Liver (tissue), 9 donors: ENCODE data around the gene PGPEP1. TPM values are rescaled to one million over a fixed set of nuclear protein-coding genes. Genes with fewer than 3 reads are reported as not detected.

ENCODE experiments used
- DNase-seq: peaks from one replicate; pipeline ENCODE4 v3.0.0-alpha.2; 2017; ENCODE audit warnings: low spot score
- H3K27ac ChIP-seq, 2 donors: one replicate each; pipeline ENCODE4 v1.7.0; 2013; ENCODE audit warnings: inconsistent platforms in 2 of 2, low read length in 2 of 2, control low read depth in 1 of 2, low read depth in 1 of 2, mild to moderate bottlenecking in 1 of 2
- H3K27me3 ChIP-seq, 4 donors: one replicate each; pipeline versions ENCODE4 v1.6.1 to v1.7.0; 2013; ENCODE audit warnings: low read length in 3 of 4, inconsistent platforms in 1 of 4, mild to moderate bottlenecking in 1 of 4, moderate library complexity in 1 of 4; ENCODE audit not compliant: control insufficient read depth in 4 of 4, insufficient read depth in 4 of 4
- H3K36me3 ChIP-seq, 4 donors: one replicate each; pipeline versions ENCODE4 v1.6.1 to v1.7.0; 2013; ENCODE audit warnings: low read length in 3 of 4, mild to moderate bottlenecking in 3 of 4, low read depth in 1 of 4, moderate library complexity in 1 of 4; ENCODE audit not compliant: control insufficient read depth in 4 of 4, insufficient read depth in 3 of 4
- H3K4me1 ChIP-seq, 4 donors: one replicate each; pipeline versions ENCODE4 v1.6.1 to v1.7.0; 2013; ENCODE audit warnings: low read length in 3 of 4, mild to moderate bottlenecking in 3 of 4, moderate library complexity in 1 of 4; ENCODE audit not compliant: control insufficient read depth in 4 of 4, insufficient read depth in 4 of 4
- H3K4me3 ChIP-seq, 3 donors: one replicate each; pipeline versions ENCODE4 v1.6.1 to v1.7.0; 2013; ENCODE audit warnings: low read length in 3 of 3, control low read depth in 1 of 3, low read depth in 1 of 3, mild to moderate bottlenecking in 1 of 3
- H3K9ac ChIP-seq, 2 donors: one replicate each; pipeline ENCODE4 v1.7.0; 2013; ENCODE audit warnings: low read length in 2 of 2, mild to moderate bottlenecking in 2 of 2, moderate library complexity in 2 of 2, control low read depth in 1 of 2, low read depth in 1 of 2
- H3K9me3 ChIP-seq, 4 donors: one replicate each; pipeline versions ENCODE4 v1.6.1 to v1.7.0; 2013; ENCODE audit warnings: low read length in 3 of 4; ENCODE audit not compliant: control insufficient read depth in 4 of 4
- EGR1 ChIP-seq, 2 donors: IDR thresholded peaks; 2 replicates each; pipeline ENCODE4 v1.6.1; 2016 to 2018; ENCODE audit warnings: antibody characterized with exemption in 2 of 2, low read depth in 2 of 2
- FOXA1 ChIP-seq: IDR thresholded peaks from 2 replicates; pipeline ENCODE4 v1.6.1; 2016; ENCODE audit warnings: antibody characterized with exemption
- FOXA2 ChIP-seq: IDR thresholded peaks from 2 replicates; pipeline ENCODE4 v1.6.1; 2016; ENCODE audit warnings: antibody characterized with exemption
- GABPA ChIP-seq, 2 donors: IDR thresholded peaks in 1 of 2; conservative IDR thresholded peaks in 1 of 2; 2 replicates each; pipeline ENCODE4 v1.6.1; 2016; ENCODE audit warnings: antibody characterized with exemption in 2 of 2, mild to moderate bottlenecking in 1 of 2, moderate library complexity in 1 of 2
- HNF4A ChIP-seq, 2 donors: conservative IDR thresholded peaks; 2 replicates each; pipeline ENCODE4 v1.6.1; 2016; ENCODE audit warnings: antibody characterized with exemption in 2 of 2, mild to moderate bottlenecking in 2 of 2
- HNF4G ChIP-seq: IDR thresholded peaks from 2 replicates; pipeline ENCODE4 v1.6.1; 2016; ENCODE audit warnings: antibody characterized with exemption
- JUND ChIP-seq, 2 donors: IDR thresholded peaks; 2 replicates each; pipeline ENCODE4 v1.6.1; 2016; ENCODE audit warnings: antibody characterized with exemption in 2 of 2
- MAX ChIP-seq: IDR thresholded peaks from 2 replicates; pipeline ENCODE4 v1.6.1; 2016; ENCODE audit warnings: antibody characterized with exemption
- NR2F2 ChIP-seq: IDR thresholded peaks from 2 replicates; pipeline ENCODE4 v1.6.1; 2016; ENCODE audit warnings: antibody characterized with exemption
- RAD21 ChIP-seq, 2 donors: IDR thresholded peaks; 2 replicates each; pipeline ENCODE4 v1.6.1; 2016; ENCODE audit warnings: antibody characterized with exemption in 2 of 2, mild to moderate bottlenecking in 2 of 2
- REST ChIP-seq: IDR thresholded peaks from 2 replicates; pipeline ENCODE4 v1.6.1; 2016; ENCODE audit warnings: antibody characterized with exemption, mild to moderate bottlenecking
- RXRA ChIP-seq, 2 donors: IDR thresholded peaks; 2 replicates each; pipeline ENCODE4 v1.6.1; 2017 to 2018; ENCODE audit warnings: antibody characterized with exemption in 2 of 2, mild to moderate bottlenecking in 1 of 2
- SP1 ChIP-seq: IDR thresholded peaks from 2 replicates; pipeline ENCODE4 v1.6.1; 2018; ENCODE audit warnings: antibody characterized with exemption, mild to moderate bottlenecking
- TAF1 ChIP-seq: conservative IDR thresholded peaks from 2 replicates; pipeline ENCODE4 v1.6.1; 2016; ENCODE audit warnings: antibody characterized with exemption, mild to moderate bottlenecking
- YY1 ChIP-seq: IDR thresholded peaks from 2 replicates; pipeline ENCODE4 v1.6.1; 2016; ENCODE audit warnings: antibody characterized with exemption, mild to moderate bottlenecking
- ZBTB33 ChIP-seq: IDR thresholded peaks from 2 replicates; pipeline ENCODE4 v1.6.1; 2016; ENCODE audit warnings: antibody characterized with exemption
- WGBS: extraction: QIAGEN DNeasy Blood & Tissue Kit; methylation state at CpG from one replicate; pipeline ENCODE4 v1.1.7; 2013; 5-methylcytosine and 5-hydroxymethylcytosine counted together
- polyA plus RNA-seq, 2 donors: library from polyadenylated mRNA; stranded (reverse) in 1 of 2; unstranded in 1 of 2; fragments of 200-250 nt in 1 of 2; fragments of >200 nt in 1 of 2; fragmentation: Nextera tagmentation in 1 of 2; extraction: Ambion mirVana in 1 of 2; gene quantifications; one replicate each; pipeline versions ENCODE4 v1.2.1 to v1.2.3, GENCODE V29; 2013 to 2015
- total RNA-seq, 2 donors: library from RNA; depleted of rRNA; stranded (reverse); fragments of >200 nt; gene quantifications; one replicate each; pipeline ENCODE4 v1.2.3, GENCODE V29; 2014
- donor health status: healthy.
- donor health status: healthy.
- donor health status: healthy.
- donor health status: healthy.
- donor health status: healthy.

Gene PGPEP1
- total and polyA plus RNA-seq, 4 donors = 15.8 to 48.3 (median 26.2) TPM

GRCh38 chr19:18310118-18310909 lies 30.1 kb upstream of the PGPEP1 start:
- WGBS = 80% methylated on average over 23 of the region's 23 CpGs

GRCh38 chr19:18310966-18311365 lies 29.4 kb upstream of the PGPEP1 start:
- H3K27ac ChIP-seq = no peak overlapping the region
- TF ChIP-seq EGR1 (IDR thresholded peaks at IDR 0.05; ENCODE audit: low read depth in 2 of 2) = no peak
- no peak for TF ChIP-seq RXRA (IDR thresholded peaks at IDR 0.05)
- TF ChIP-seq FOXA2 = no peak
- no peak for TF ChIP-seq GABPA (IDR thresholded peaks at IDR 0.05 in 1 of 2, conservative IDR thresholded peaks at IDR 0.05 in 1 of 2)
- no peak for TF ChIP-seq NR2F2
- TF ChIP-seq FOXA1 = no peak
- TF ChIP-seq JUND (IDR thresholded peaks at IDR 0.05) = no peak
- TF ChIP-seq REST = no peak

More at GRCh38 chr19:18310118-18310909, 30.1 kb upstream of the PGPEP1 start:
- H3K9me3 ChIP-seq = no peaks in the 10 kb centered on the region
- H3K27ac ChIP-seq = no peak overlapping the region
- H3K36me3 ChIP-seq = peaks cover 0 to 3% (median under 1%) of the 10 kb centered on the region in 4 donors
- H3K9ac ChIP-seq = no peak overlapping the region
- H3K27me3 ChIP-seq = no peaks in the 10 kb centered on the region
- DNase-seq = peak; percentile 47
- H3K4me1 ChIP-seq = peaks cover 6 to 33% (median 18%) of the 10 kb centered on the region in 4 donors
- no peak for TF ChIP-seq YY1
- TF ChIP-seq HNF4A (conservative IDR thresholded peaks at IDR 0.05) = peak in 1 of 2 donors; percentile 60
- H3K4me3 ChIP-seq = no peak overlapping the region

GRCh38 chr19:18311502-18312091 lies 28.8 kb upstream of the PGPEP1 start:
- DNase-seq = no peak
- Histone ChIP-seq H3K4me1 (peaks cover 6 to 33% (median 18%) of the 10 kb centered on the region in 4 donors), H3K9ac (no peak overlapping the region), H3K9me3 (no peaks in the 10 kb centered on the region), H3K27ac (no peak overlapping the region), H3K36me3 (peaks cover 0 to 3% (median under 1%) of the 10 kb centered on the region in 4 donors), H3K4me3 (no peak overlapping the region), H3K27me3 (no peaks in the 10 kb centered on the region)
- 88% methylated on average over 22 of the region's 22 CpGs for WGBS
- TF ChIP-seq ZBTB33 (no peak), RAD21 (IDR thresholded peaks at IDR 0.05) (no peak), JUND (IDR thresholded peaks at IDR 0.05) (no peak), HNF4A (conservative IDR thresholded peaks at IDR 0.05) (no peak), SP1 (no peak), FOXA1 (no peak), GABPA (IDR thresholded peaks at IDR 0.05 in 1 of 2, conservative IDR thresholded peaks at IDR 0.05 in 1 of 2) (no peak), MAX (no peak), YY1 (no peak), REST (no peak), RXRA (IDR thresholded peaks at IDR 0.05) (no peak), HNF4G (no peak), TAF1 (no peak), EGR1 (IDR thresholded peaks at IDR 0.05; ENCODE audit: low read depth in 2 of 2) (no peak), NR2F2 (no peak), FOXA2 (no peak)

More at GRCh38 chr19:18310966-18311365, 29.4 kb upstream of the PGPEP1 start:
- Histone ChIP-seq H3K4me3 (no peak overlapping the region), H3K4me1 (peaks cover 6 to 33% (median 18%) of the 10 kb centered on the region in 4 donors), H3K9me3 (no peaks in the 10 kb centered on the region), H3K9ac (no peak overlapping the region), H3K27me3 (no peaks in the 10 kb centered on the region), H3K36me3 (peaks cover 0 to 3% (median under 1%) of the 10 kb centered on the region in 4 donors)
- WGBS = 94% methylated on average over 13 of the region's 13 CpGs
- no peak for DNase-seq
